Spleen (tissue), 11 donors: ENCODE data around the gene TCOF1. TPM values are rescaled to one million over a fixed set of nuclear protein-coding genes. Genes with fewer than 3 reads are reported as not detected.

Experiments
- DNase-seq: peaks from one replicate; pipeline ENCODE4 v3.0.0-alpha.2; 2020
- H3K27ac ChIP-seq, 8 donors: fragments of 200-600 bp; sonication (generic) in 7 of 8; 1 replicate in 4 of 8; 2 replicates in 4 of 8; pipeline versions ENCODE4 v1.5.0 to v1.8.0; 2016 to 2021; ENCODE audit warnings: inconsistent platforms in 4 of 8, mild to moderate bottlenecking in 4 of 8, moderate library complexity in 1 of 8
- H3K27me3 ChIP-seq, 7 donors: fragments of 200-600 bp; sonication (generic) in 6 of 7; replicated peaks in 1 of 7; 1 replicate in 4 of 7; 2 replicates in 3 of 7; pipeline versions ENCODE4 v1.5.0 to v1.8.0; 2016 to 2021; ENCODE audit warnings: inconsistent platforms in 3 of 7, mild to moderate bottlenecking in 1 of 7
- H3K36me3 ChIP-seq, 6 donors: fragments of 200-600 bp; sonication (generic) in 5 of 6; 1 replicate in 4 of 6; 2 replicates in 2 of 6; pipeline versions ENCODE4 v1.5.0 to v1.8.0; 2016 to 2021; ENCODE audit warnings: inconsistent platforms in 2 of 6
- H3K4me1 ChIP-seq, 6 donors: fragments of 200-600 bp; sonication (generic) in 5 of 6; 1 replicate in 3 of 6; 2 replicates in 3 of 6; pipeline versions ENCODE4 v1.5.0 to v1.8.0; 2016 to 2021; ENCODE audit warnings: inconsistent platforms in 3 of 6
- H3K4me3 ChIP-seq, 8 donors: fragments of 200-600 bp; sonication (generic) in 7 of 8; 1 replicate in 4 of 8; 2 replicates in 4 of 8; pipeline versions ENCODE4 v1.5.0 to v1.8.0; 2016 to 2021; ENCODE audit warnings: inconsistent platforms in 4 of 8, mild to moderate bottlenecking in 4 of 8, moderate library complexity in 2 of 8
- H3K9me3 ChIP-seq, 8 donors: fragments of 200-600 bp; sonication (generic) in 7 of 8; 1 replicate in 4 of 8; 2 replicates in 4 of 8; pipeline versions ENCODE4 v1.5.0 to v1.8.0; 2016 to 2021; ENCODE audit warnings: inconsistent platforms in 4 of 8
- CTCF ChIP-seq, 11 experiments: fragments of 200-600 bp in 7 of 11; fragments of 450-650 bp in 4 of 11; sonication (generic) in 4 of 11; IDR thresholded peaks in 8 of 11; conservative IDR thresholded peaks in 3 of 11; 1 replicate in 7 of 11; 2 replicates in 4 of 11; pipeline versions ENCODE4 v1.4.0 to v1.8.0; 2016 to 2021; ENCODE audit warnings: antibody characterized with exemption in 11 of 11, inconsistent platforms in 4 of 11, mild to moderate bottlenecking in 1 of 11
- POLR2A ChIP-seq, 3 donors: fragments of 450-650 bp; IDR thresholded peaks; one replicate each; pipeline ENCODE4 v1.5.1; 2017; ENCODE audit warnings: antibody characterized with exemption in 3 of 3, mild to moderate bottlenecking in 1 of 3
- POLR2AphosphoS5 ChIP-seq, 3 donors: sonication (generic); formaldehyde crosslinking; IDR thresholded peaks; one replicate each; pipeline ENCODE4 v1.5.1; 2017; ENCODE audit warnings: antibody characterized with exemption in 3 of 3
- WGBS, 5 donors: extraction: QIAGEN DNeasy Blood & Tissue Kit in 3 of 5; methylation state at CpG; one replicate each; pipeline versions ENCODE4 v1.1.5 to v1.1.7; 2013 to 2018; 5-methylcytosine and 5-hydroxymethylcytosine counted together
- intact Hi-C: fragments of 100-400 bp; cut with DNase I; formaldehyde crosslinking; loops from one replicate; pipeline ENCODE4 v1.15.0; 2023; ENCODE audit warnings: low total_unique reads
- polyA plus RNA-seq, 3 donors: library from polyadenylated mRNA; stranded (reverse); fragments of 200-250 nt; gene quantifications; one replicate each; pipeline ENCODE4 v1.2.1, GENCODE V29; 2013
- total RNA-seq, 7 donors: library from RNA; depleted of rRNA in 3 of 7; stranded (reverse); fragments of >200 nt in 3 of 7; fragmentation: NEBNext Ultra II Directional in 4 of 7; extraction: Animal tissue kit (Norgen Biotek cat#: 25700) in 4 of 7; gene quantifications; one replicate each; pipeline versions ENCODE4 v1.1.0 to v1.2.1, GENCODE V29; 2016 to 2021
- donor health status: healthy with polysubstance abuse.
- donor health status: DM: no; HTN: no; CAD: no; lungs with moderate emphysema.
- donor health status: DM: no; HTN: no; CAD: no.
- donor health status: Bipolar disorder and iron deficiency.
- donor health status: healthy.
- donor health status: DM: no; HTN: no; CAD: no.
- donor health status: DM: yes; HTN: yes; CAD: no.

Gene TCOF1
- total and polyA plus RNA-seq, 10 donors: 15.3 to 44.3 (median 33.0) TPM

- H3K4me3 ChIP-seq: peak overlapping the region; percentile 60 to 92 (median 70)
- intact Hi-C loops: no loop called here
- WGBS, 5 donors: 10 to 17% (median 11%) methylated on average over 4 of the region's 4 CpGs
- H3K36me3 ChIP-seq: peaks cover 2 to 47% (median 44%) of the 10 kb centered on the region in 6 donors
- TF ChIP-seq POLR2AphosphoS5 (IDR thresholded peaks at IDR 0.05): no peak
- H3K27ac ChIP-seq: peak overlapping the region; percentile 92 to 98 (median 96)
- no peaks in the 10 kb centered on the region for H3K9me3 ChIP-seq
- DNase-seq: no peak
- H3K4me1 ChIP-seq: peaks cover 14 to 51% (median 30%) of the 10 kb centered on the region in 6 donors
- no peaks in the 10 kb centered on the region for H3K27me3 ChIP-seq
These were observed 90.8 kb downstream of the TCOF1 start for GRCh38 chr5:150448334-150448733.

DNA sequence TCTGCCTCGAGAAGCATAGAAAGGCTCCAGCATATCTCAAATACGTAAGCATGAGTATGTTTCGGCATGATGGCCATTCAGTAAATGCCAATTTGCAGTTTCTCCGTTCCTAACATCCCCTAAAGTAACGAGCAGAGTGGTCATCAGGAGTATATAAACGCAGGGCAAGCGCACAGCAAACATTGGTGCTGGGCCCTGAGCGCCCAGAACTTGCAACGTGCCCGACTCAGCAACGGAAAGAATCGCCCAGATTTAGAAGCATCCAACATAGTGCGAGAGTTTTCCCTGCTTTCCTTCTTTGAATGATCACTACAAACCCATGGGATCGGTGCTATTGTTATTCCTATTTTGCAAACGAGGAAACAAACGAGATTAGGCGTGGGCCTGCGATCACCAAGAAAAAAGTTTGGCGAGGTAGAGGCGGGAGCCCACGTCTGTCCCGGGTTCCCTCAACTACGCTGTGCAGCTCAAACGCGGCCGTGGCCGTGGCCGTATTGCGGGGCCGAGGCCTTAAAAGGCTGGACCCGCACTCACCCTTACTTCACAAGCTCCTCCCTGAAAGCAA is 91.5 kb downstream of the TCOF1 start:
- TF ChIP-seq CTCF (IDR thresholded peaks at IDR 0.05 in 8 of 11, conservative IDR thresholded peaks at IDR 0.05 in 3 of 11) (no peak), POLR2AphosphoS5 (IDR thresholded peaks at IDR 0.05) (no peak), POLR2A (IDR thresholded peaks at IDR 0.05) (no peak)
- intact Hi-C loops: no loop called here
- Histone ChIP-seq H3K27me3 (no peaks in the 10 kb centered on the region), H3K9me3 (no peaks in the 10 kb centered on the region), H3K27ac (peak overlapping the region; percentile 92 to 98 (median 96)), H3K4me3 (peak overlapping the region; percentile 60 to 92 (median 70)), H3K4me1 (peaks cover 14 to 58% (median 33%) of the 10 kb centered on the region in 6 donors), H3K36me3 (peaks cover 2 to 40% (median 37%) of the 10 kb centered on the region in 6 donors)
- no peak for DNase-seq
- 0 to 1% (median 0%) methylated on average over 15 to 31 of the region's 31 CpGs for WGBS, 5 donors

Other genes starting within 250 kb of the TCOF1 start
- 100 to 1,000 TPM in 3 of 7 donors, 10 to 100 TPM in 4; 66.8 to 144 (median 97.1) TPM for gene PDGFRB, start 201.9 kb upstream of the TCOF1 start, total RNA-seq
- gene PDGFRB, start 201.9 kb upstream of the TCOF1 start, polyA plus RNA-seq: 10 to 100 TPM; 12.8 to 27.4 (median 14.2) TPM
- gene CDX1, start 190.9 kb upstream of the TCOF1 start, total RNA-seq: under 1 TPM in 2 of 7 donors, not detected in 5; 0.25 to 0.47 TPM
- 1 to 10 TPM in 1 of 3 donors, under 1 TPM in 2; 0.26 to 1.3 (median 0.41) TPM for gene CDX1, start 190.9 kb upstream of the TCOF1 start, polyA plus RNA-seq
- gene SLC6A7, start 167.6 kb upstream of the TCOF1 start, total RNA-seq: not detected
- under 1 TPM in 2 of 3 donors, not detected in 1; 0.03 to 0.10 TPM for gene SLC6A7, start 167.6 kb upstream of the TCOF1 start, polyA plus RNA-seq
- gene CAMK2A, start 67.9 kb upstream of the TCOF1 start, total RNA-seq: 1 to 10 TPM in 2 of 7 donors, under 1 TPM in 4, not detected in 1; 0.32 to 1.1 (median 0.73) TPM
- under 1 TPM in 2 of 3 donors, not detected in 1; 0.03 to 0.10 TPM for gene CAMK2A, start 67.9 kb upstream of the TCOF1 start, polyA plus RNA-seq
- 1 to 10 TPM in 5 of 7 donors, under 1 TPM in 2; 0.67 to 3.8 (median 1.1) TPM for gene ARSI, start 54.8 kb upstream of the TCOF1 start, total RNA-seq
- under 1 TPM; 0.07 to 0.38 (median 0.30) TPM for gene ARSI, start 54.8 kb upstream of the TCOF1 start, polyA plus RNA-seq
- 1,000 to 10,000 TPM; 3,224 to 5,563 (median 4,811) TPM for gene CD74, start 55.2 kb downstream of the TCOF1 start, total RNA-seq
- 1,000 to 10,000 TPM; 3,319 to 4,860 (median 4,644) TPM for gene CD74, start 55.2 kb downstream of the TCOF1 start, polyA plus RNA-seq
- gene RPS14, start 92.0 kb downstream of the TCOF1 start, total RNA-seq: 1,000 to 10,000 TPM; 1,801 to 2,829 (median 2,025) TPM
- gene RPS14, start 92.0 kb downstream of the TCOF1 start, polyA plus RNA-seq: 1,000 to 10,000 TPM; 5,417 to 8,400 (median 8,329) TPM
- 100 to 1,000 TPM; 123 to 360 (median 261) TPM for gene NDST1, start 150.4 kb downstream of the TCOF1 start, total RNA-seq
- 10 to 100 TPM in 1 of 3 donors, 1 to 10 TPM in 2; 6.1 to 45.7 (median 6.8) TPM for gene NDST1, start 150.4 kb downstream of the TCOF1 start, polyA plus RNA-seq